Activated naive CD4-positive, alpha-beta T cell treated with anti-CD3 and anti-CD28 coated beads for 36 hours (primary cell): ENCODE results near the gene DGKG. TPM values are rescaled to one million over a fixed set of nuclear protein-coding genes. Genes with fewer than 3 reads are reported as not detected.
A peak's percentile ranks its signal among the peaks of the same experiment; 100 is the strongest.

ENCODE experiments used
- CTCF ChIA-PET: fragments of 350-600 bp; sonication (Branson Sonifier 250); formaldehyde crosslinking; loops from one replicate; lab custom pipeline; 2021; ENCODE audit warnings: antibody characterized with exemption; lab: Charles Lee
- DNase-seq: peaks from one replicate; pipeline ENCODE4 v3.0.0-alpha.2; 2020
- H3K27ac Mint-ChIP-seq: one replicate; pipeline ENCODE4 v1.8.0; 2021; ENCODE audit warnings: mild to moderate bottlenecking, mixed read lengths
- H3K27me3 Mint-ChIP-seq: one replicate; pipeline ENCODE4 v1.8.0; 2021; ENCODE audit warnings: low read depth, mixed read lengths
- H3K36me3 Mint-ChIP-seq: one replicate; pipeline ENCODE4 v1.8.0; 2021; ENCODE audit warnings: low read depth, mixed read lengths
- H3K4me1 Mint-ChIP-seq: one replicate; pipeline ENCODE4 v1.8.0; 2021; ENCODE audit warnings: low read depth, mixed read lengths
- H3K4me3 Mint-ChIP-seq: one replicate; pipeline ENCODE4 v1.8.0; 2021; ENCODE audit warnings: mild to moderate bottlenecking, moderate library complexity, mixed read lengths
- H3K9me3 Mint-ChIP-seq: one replicate; pipeline ENCODE4 v1.8.0; 2021; ENCODE audit warnings: mixed read lengths
- intact Hi-C: fragments of 100-400 bp; cut with micrococcal nuclease; formaldehyde crosslinking; loops from one replicate; pipeline ENCODE4 v1.15.1; 2023
- total RNA-seq, 2 experiments: library from RNA; stranded (reverse); gene quantifications; one replicate each; pipeline ENCODE4 v1.2.3, GENCODE V29; 2021

The DGKG gene
- total RNA-seq, 2 experiments from 2014 or later: 0.25 to 0.98 TPM

- Mint-ChIP-seq H3K36me3 (no peaks in the 10 kb centered on the region), H3K27me3 (peaks cover 9% of the 10 kb centered on the region), H3K9me3 (no peaks in the 10 kb centered on the region), H3K27ac (no peak overlapping the region), H3K4me1 (no peaks in the 10 kb centered on the region), H3K4me3 (no peak overlapping the region)
- DNase-seq: no peak
- intact Hi-C loops: no loop called here
- CTCF ChIA-PET: interaction anchor here (1.3 to 1.7 kb wide), 2 partner anchors 232 to 308 kb away, joined by 3 to 4 read pairs; no protein-coding TSS in a partner anchor
Observed at GRCh38 chr3:186308549-186308948, 53.5 kb downstream of the DGKG start.

GRCh38 chr3:186307594-186308221 is 54.3 kb downstream of the DGKG start:
- peaks cover 12% of the 10 kb centered on the region for H3K27me3 Mint-ChIP-seq
- peak; percentile 24 for DNase-seq
- CTCF ChIA-PET: interaction anchor here (0.6 to 1.7 kb wide), 2 partner anchors 98 to 233 kb away, joined by 3 to 4 read pairs; no protein-coding TSS in a partner anchor
- H3K4me3 Mint-ChIP-seq: no peak overlapping the region
- H3K4me1 Mint-ChIP-seq: no peaks in the 10 kb centered on the region
- H3K36me3 Mint-ChIP-seq: no peaks in the 10 kb centered on the region
- H3K27ac Mint-ChIP-seq: no peak overlapping the region
- intact Hi-C loops: no loop called here
- H3K9me3 Mint-ChIP-seq: no peaks in the 10 kb centered on the region

- no peak overlapping the region for H3K27ac Mint-ChIP-seq
- CTCF ChIA-PET: interaction anchor here (0.8 kb wide), 1 partner anchor 235 kb away, joined by 3 read pairs; no protein-coding TSS in a partner anchor
- no peaks in the 10 kb centered on the region for H3K9me3 Mint-ChIP-seq
- H3K36me3 Mint-ChIP-seq: no peaks in the 10 kb centered on the region
- peaks cover 10% of the 10 kb centered on the region for H3K27me3 Mint-ChIP-seq
- intact Hi-C loops: no loop called here
- no peak overlapping the region for H3K4me3 Mint-ChIP-seq
- DNase-seq: no peak
- no peaks in the 10 kb centered on the region for H3K4me1 Mint-ChIP-seq
Observed at GRCh38 chr3:186305286-186305685, 56.7 kb downstream of the DGKG start.

- Mint-ChIP-seq H3K36me3 (no peaks in the 10 kb centered on the region), H3K9me3 (no peaks in the 10 kb centered on the region), H3K27ac (no peak overlapping the region), H3K4me3 (no peak overlapping the region), H3K27me3 (peaks cover 8% of the 10 kb centered on the region), H3K4me1 (no peaks in the 10 kb centered on the region)
- intact Hi-C loops: no loop called here
- CTCF ChIA-PET: interaction anchor here (0.8 kb wide), 1 partner anchor 236 kb away, joined by 3 read pairs; no protein-coding TSS in a partner anchor
- DNase-seq: no peak
Observed at GRCh38 chr3:186303965-186304364, 58.1 kb downstream of the DGKG start.

- intact Hi-C loops: no loop called here
- H3K9me3 Mint-ChIP-seq: no peaks in the 10 kb centered on the region
- H3K27me3 Mint-ChIP-seq: peaks cover 3% of the 10 kb centered on the region
- DNase-seq: no peak
- H3K36me3 Mint-ChIP-seq: no peaks in the 10 kb centered on the region
- H3K4me1 Mint-ChIP-seq: no peaks in the 10 kb centered on the region
- CTCF ChIA-PET: no interaction called here
- no peak overlapping the region for H3K27ac Mint-ChIP-seq
- no peak overlapping the region for H3K4me3 Mint-ChIP-seq
Observed at GRCh38 chr3:186299327-186299726, 62.7 kb downstream of the DGKG start.

- intact Hi-C loops: no loop called here
- H3K36me3 Mint-ChIP-seq: no peaks in the 10 kb centered on the region
- CTCF ChIA-PET: no interaction called here
- H3K4me1 Mint-ChIP-seq: no peaks in the 10 kb centered on the region
- no peak overlapping the region for H3K27ac Mint-ChIP-seq
- H3K4me3 Mint-ChIP-seq: no peak overlapping the region
- H3K9me3 Mint-ChIP-seq: no peaks in the 10 kb centered on the region
- peaks cover 3% of the 10 kb centered on the region for H3K27me3 Mint-ChIP-seq
- no peak for DNase-seq
Observed at GRCh38 chr3:186298876-186299275, 63.2 kb downstream of the DGKG start.

GRCh38 chr3:186290796-186291195 is 71.2 kb downstream of the DGKG start:
- Mint-ChIP-seq H3K9me3 (no peaks in the 10 kb centered on the region), H3K36me3 (no peaks in the 10 kb centered on the region), H3K4me3 (no peak overlapping the region), H3K27ac (no peak overlapping the region), H3K4me1 (no peaks in the 10 kb centered on the region), H3K27me3 (no peaks in the 10 kb centered on the region)
- intact Hi-C loops: no loop called here
- no peak for DNase-seq
- CTCF ChIA-PET: interaction anchor here (0.7 kb wide), 1 partner anchor 250 kb away, joined by 3 read pairs; no protein-coding TSS in a partner anchor

GRCh38 chr3:186287711-186288110 is 74.3 kb downstream of the DGKG start:
- DNase-seq: no peak
- no peaks in the 10 kb centered on the region for H3K4me1 Mint-ChIP-seq
- H3K36me3 Mint-ChIP-seq: no peaks in the 10 kb centered on the region
- CTCF ChIA-PET: interaction anchor here (0.8 kb wide), 1 partner anchor 304 kb away, joined by 4 read pairs; no protein-coding TSS in a partner anchor
- no peaks in the 10 kb centered on the region for H3K27me3 Mint-ChIP-seq
- H3K9me3 Mint-ChIP-seq: no peaks in the 10 kb centered on the region
- intact Hi-C loops: no loop called here
- no peak overlapping the region for H3K4me3 Mint-ChIP-seq
- H3K27ac Mint-ChIP-seq: no peak overlapping the region

- no peaks in the 10 kb centered on the region for H3K4me1 Mint-ChIP-seq
- H3K4me3 Mint-ChIP-seq: no peak overlapping the region
- no peaks in the 10 kb centered on the region for H3K36me3 Mint-ChIP-seq
- H3K27me3 Mint-ChIP-seq: no peaks in the 10 kb centered on the region
- intact Hi-C loops: no loop called here
- no peaks in the 10 kb centered on the region for H3K9me3 Mint-ChIP-seq
- DNase-seq: no peak
- CTCF ChIA-PET: no interaction called here
- no peak overlapping the region for H3K27ac Mint-ChIP-seq
Observed at GRCh38 chr3:186286114-186286513, 75.9 kb downstream of the DGKG start.

- Mint-ChIP-seq H3K9me3 (no peaks in the 10 kb centered on the region), H3K4me3 (no peak overlapping the region), H3K27ac (no peak overlapping the region), H3K27me3 (no peaks in the 10 kb centered on the region), H3K4me1 (no peaks in the 10 kb centered on the region), H3K36me3 (no peaks in the 10 kb centered on the region)
- no peak for DNase-seq
- intact Hi-C loops: no loop called here
- CTCF ChIA-PET: no interaction called here
Observed at GRCh38 chr3:186284661-186285060, 77.4 kb downstream of the DGKG start.

- no peaks in the 10 kb centered on the region for H3K9me3 Mint-ChIP-seq
- no peak for DNase-seq
- no peak overlapping the region for H3K27ac Mint-ChIP-seq
- H3K4me3 Mint-ChIP-seq: no peak overlapping the region
- CTCF ChIA-PET: no interaction called here
- no peaks in the 10 kb centered on the region for H3K36me3 Mint-ChIP-seq
- intact Hi-C loops: no loop called here
- no peaks in the 10 kb centered on the region for H3K27me3 Mint-ChIP-seq
- H3K4me1 Mint-ChIP-seq: no peaks in the 10 kb centered on the region
Observed at GRCh38 chr3:186284349-186284652, 77.7 kb downstream of the DGKG start.

GRCh38 chr3:186283651-186284348 is 78.2 kb downstream of the DGKG start:
- DNase-seq: no peak
- Mint-ChIP-seq H3K4me1 (no peaks in the 10 kb centered on the region), H3K27ac (no peak overlapping the region), H3K9me3 (no peaks in the 10 kb centered on the region), H3K27me3 (no peaks in the 10 kb centered on the region), H3K4me3 (no peak overlapping the region), H3K36me3 (no peaks in the 10 kb centered on the region)
- intact Hi-C loops: no loop called here
- CTCF ChIA-PET: no interaction called here

- Mint-ChIP-seq H3K9me3 (no peaks in the 10 kb centered on the region), H3K27ac (no peak overlapping the region), H3K36me3 (no peaks in the 10 kb centered on the region), H3K4me3 (no peak overlapping the region), H3K4me1 (no peaks in the 10 kb centered on the region), H3K27me3 (no peaks in the 10 kb centered on the region)
- CTCF ChIA-PET: no interaction called here
- intact Hi-C loops: no loop called here
- no peak for DNase-seq
Observed at GRCh38 chr3:186283096-186283495, 78.9 kb downstream of the DGKG start.
